ENCODE data around the gene LONP1.
"Not testable (repeated sequence)": the region's sequence is repeated elsewhere in the genome, so short reads cannot be mapped to it uniquely, and the experiment has no call there.

Gene LONP1

DNA sequence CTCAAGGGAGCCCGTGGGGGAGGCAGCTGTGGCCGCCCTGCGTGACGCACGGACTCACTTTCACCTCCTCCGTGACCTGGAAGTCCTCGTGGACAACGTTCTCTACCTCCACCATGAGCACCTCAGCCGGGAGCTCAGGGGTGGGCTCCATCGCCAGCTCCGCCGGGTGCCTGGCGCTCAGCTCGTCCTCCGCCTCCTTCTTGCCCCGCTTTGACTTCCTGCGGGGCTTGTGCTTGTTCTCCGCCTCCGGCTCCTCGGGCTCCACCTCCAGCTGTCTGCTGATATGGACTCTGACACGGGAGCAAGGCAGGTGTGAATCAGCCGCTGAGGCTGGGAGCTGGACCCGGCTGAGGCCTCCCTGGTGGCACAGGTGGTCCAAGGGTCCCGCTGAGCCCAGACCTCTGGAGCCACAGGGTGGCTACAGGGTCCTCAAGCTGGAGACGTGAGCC is 8.2 kb downstream of the LONP1 start:
- no peak for DNase-seq (ENCODE audit: low read depth, low spot score)

DNA sequence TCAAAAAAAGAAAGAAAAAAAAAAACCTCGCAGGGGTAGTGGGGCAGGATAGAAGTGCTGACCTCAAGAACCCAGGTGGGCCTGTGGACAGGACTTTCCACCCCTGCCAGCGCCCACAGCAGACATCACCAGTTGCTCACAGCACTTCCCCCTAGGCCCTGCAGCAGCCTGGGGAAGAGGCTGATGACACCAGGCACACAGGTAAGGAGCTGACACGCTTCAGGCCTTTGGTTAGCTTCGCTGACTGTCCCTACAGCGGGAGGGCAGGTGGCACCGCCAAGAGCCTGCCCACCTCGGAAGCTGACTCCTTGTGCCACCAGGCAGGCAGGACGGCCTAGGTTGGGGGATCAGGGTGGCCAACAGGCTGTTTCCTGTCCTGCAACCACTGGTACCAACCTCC is 8.9 kb downstream of the LONP1 start:
- DNase-seq (ENCODE audit: low read depth, low spot score), result no peak

GRCh38 chr19:5707576-5708575 is 12.1 kb downstream of the LONP1 start:
- no peak for DNase-seq (ENCODE audit: low read depth, low spot score)

DNA sequence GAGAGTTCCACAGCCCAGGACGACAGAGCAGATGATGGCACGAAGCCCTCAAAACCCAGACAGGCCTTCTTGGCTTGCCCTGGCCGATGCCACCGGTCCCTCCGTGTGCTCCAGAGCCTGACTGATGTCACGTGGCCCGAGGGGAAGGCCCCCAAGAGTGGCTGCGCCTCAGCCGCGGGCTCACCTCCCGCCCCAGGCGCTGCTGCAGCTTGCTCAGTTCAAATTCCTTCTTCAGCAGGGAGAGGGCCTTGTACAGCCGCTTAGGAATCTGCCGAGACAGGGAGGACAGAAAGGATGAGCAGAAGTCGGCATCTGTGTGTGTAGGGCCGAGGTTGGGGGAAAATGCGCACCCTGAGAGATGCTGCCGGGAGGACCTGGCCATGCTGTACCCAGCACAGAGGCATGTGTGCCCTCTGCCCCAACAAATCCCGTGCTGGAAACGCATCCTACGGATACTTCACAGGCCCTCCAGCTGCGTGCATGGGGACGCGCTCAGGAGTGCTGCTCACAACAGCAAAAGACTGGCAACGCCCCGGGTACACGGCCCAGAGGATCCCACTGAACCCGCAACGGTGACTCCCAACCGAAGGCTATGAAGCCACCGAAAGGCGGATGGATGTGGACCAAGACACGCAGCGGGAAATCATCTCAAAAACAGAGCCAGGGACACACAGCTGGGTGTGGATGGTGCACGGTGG is 12.9 kb downstream of the LONP1 start:
- DNase-seq (ENCODE audit: low read depth, low spot score), result no peak

- DNase-seq (ENCODE audit: low read depth, low spot score), result no peak
Measured at GRCh38 chr19:5705552-5705951, 14.4 kb downstream of the LONP1 start.

DNA sequence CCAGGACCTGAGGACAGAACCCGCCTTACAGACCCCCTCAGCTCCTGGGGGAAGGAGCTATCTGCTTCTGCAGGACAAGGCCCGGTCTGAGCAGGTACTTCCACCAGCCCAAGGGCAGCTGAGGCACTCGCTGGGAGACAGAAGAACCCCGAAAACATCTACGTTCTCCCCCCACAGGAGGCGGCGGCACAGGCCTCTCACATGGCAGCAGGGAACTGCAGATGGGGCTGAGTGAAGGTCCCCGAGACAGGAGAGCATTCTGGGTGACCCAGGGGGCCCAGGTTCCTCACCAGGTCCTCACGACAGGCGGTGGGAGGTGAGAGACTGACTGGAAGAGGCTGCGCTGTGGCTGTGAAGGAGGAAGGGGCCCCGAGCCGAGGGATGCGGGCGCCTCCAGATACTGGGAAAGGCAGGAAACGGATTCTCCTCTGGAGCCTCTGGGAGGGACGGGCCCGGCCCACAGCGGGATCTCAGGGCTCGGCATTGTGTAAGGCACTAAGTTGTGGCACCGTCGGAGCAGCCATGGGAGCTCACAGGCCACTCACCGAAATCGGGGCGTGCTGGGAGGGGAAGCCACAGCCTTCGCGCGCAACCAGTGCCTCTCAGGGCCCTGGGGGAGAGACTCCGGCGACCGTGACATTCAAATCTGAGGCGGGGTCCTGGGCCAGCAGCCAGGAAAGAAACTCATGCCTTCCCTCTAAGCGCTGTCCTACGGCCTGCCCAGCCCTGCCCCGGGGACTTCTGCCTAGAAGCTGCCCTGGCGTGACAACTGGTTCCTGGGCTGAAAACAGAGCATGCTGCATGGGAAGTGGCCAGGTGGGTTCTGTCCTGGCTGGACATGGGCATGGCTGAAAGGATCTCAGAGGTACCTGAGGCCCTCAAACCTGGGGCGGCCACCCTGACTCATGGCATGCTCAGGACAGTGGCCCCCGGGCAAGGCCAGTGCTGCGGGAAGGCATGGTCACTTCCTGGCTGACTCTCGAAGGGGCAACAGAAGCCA is 15.8 kb downstream of the LONP1 start:
- no peak for DNase-seq (ENCODE audit: low read depth, low spot score)

DNA sequence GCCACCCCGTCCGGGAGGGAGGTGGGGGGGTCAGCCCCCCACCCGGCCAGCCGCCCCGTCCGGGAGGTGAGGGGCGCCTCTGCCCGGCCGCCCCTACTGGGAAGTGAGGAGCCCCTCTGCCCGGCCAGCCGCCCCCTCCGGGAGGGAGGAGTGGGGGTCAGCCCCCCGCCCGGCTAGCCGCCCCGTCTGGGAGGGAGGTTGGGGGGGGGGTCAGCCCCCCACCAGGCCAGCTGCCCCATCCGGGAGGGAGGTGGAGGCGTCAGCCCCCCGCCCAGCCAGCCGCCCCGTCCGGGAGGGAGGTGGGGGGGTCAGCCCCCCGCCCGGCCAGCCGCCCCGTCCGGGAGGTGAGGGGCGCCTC is 17.9 kb downstream of the LONP1 start:
- DNase-seq (ENCODE audit: low read depth, low spot score), result not testable (repeated sequence)

DNA sequence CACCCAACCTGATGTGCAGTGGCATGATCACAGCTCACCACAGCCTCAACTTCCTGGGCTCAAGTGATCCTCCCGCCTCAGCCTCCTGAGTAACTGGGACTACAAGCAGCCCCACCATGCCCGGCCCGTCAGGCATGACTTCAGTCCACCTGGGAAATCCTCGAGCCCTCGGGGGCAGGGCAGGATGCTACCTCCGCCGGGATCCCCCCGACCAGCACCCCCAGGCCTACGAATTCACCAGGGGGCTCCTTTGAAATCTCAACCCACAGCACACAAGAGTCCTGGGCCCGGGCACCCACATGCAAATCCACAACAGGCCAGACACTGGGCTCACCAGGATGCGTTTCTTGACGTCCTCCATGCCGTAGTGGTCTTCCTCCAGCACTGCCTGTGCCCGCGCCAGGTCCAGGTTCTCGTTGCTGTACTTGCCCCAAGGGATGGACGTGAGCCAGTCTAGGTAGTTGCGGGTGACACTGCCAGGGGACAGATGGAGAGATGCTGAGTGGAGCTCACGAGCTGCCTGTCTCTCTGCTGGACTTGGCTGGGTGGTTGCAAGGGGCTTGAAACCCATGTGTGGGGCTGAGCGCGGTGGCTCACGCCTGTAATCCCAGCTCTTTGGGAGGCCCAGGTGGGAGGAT is 19.4 kb downstream of the LONP1 start:
- no peak for DNase-seq (ENCODE audit: low read depth, low spot score)

GRCh38 chr19:5698635-5699422 is 21.1 kb downstream of the LONP1 start:
- no peak for DNase-seq (ENCODE audit: low read depth, low spot score)

GRCh38 chr19:5697890-5698634 is 21.9 kb downstream of the LONP1 start:
- no peak for DNase-seq (ENCODE audit: low read depth, low spot score)

GRCh38 chr19:5697022-5697889 is 22.7 kb downstream of the LONP1 start:
- no peak for DNase-seq (ENCODE audit: low read depth, low spot score)

- DNase-seq (ENCODE audit: low read depth, low spot score), result no peak
Measured at GRCh38 chr19:5696196-5697021, 23.5 kb downstream of the LONP1 start.

GRCh38 chr19:5695649-5696195 is 24.2 kb downstream of the LONP1 start:
- DNase-seq (ENCODE audit: low read depth, low spot score), result no peak

DNA sequence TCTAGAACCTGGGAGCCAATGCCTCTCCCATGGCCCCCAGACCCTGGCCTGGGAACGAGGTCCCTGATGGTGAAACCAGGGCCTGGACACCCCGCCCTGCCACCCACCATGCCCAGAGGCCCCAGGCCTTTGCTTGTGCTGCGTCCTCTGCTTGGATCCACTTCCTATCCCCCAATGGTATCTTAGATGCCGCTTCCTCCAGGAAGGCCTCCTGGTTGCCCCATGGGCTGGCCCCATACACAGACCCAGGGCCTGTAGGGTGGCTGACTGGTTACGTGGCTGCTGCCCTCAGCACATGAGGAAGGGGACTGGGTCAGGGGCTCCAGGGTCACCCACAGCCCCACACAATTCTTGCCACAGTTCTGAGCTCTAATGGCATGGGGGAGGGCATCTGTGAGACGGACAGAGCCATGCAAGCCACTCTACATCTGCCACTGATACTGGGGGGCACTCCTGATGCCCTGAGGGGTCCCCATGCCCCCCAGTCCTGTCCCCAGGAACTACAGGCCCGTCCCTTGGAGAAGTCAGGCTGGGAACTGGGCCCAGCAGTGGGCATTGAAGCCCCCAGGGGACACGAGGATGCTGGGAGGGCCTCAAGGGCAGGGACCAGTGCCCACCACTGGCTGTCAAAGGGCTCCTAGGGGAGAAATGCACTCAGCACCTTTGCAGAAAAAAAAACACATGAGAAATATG is 24.8 kb downstream of the LONP1 start:
- DNase-seq (ENCODE audit: low read depth, low spot score), result no peak

DNA sequence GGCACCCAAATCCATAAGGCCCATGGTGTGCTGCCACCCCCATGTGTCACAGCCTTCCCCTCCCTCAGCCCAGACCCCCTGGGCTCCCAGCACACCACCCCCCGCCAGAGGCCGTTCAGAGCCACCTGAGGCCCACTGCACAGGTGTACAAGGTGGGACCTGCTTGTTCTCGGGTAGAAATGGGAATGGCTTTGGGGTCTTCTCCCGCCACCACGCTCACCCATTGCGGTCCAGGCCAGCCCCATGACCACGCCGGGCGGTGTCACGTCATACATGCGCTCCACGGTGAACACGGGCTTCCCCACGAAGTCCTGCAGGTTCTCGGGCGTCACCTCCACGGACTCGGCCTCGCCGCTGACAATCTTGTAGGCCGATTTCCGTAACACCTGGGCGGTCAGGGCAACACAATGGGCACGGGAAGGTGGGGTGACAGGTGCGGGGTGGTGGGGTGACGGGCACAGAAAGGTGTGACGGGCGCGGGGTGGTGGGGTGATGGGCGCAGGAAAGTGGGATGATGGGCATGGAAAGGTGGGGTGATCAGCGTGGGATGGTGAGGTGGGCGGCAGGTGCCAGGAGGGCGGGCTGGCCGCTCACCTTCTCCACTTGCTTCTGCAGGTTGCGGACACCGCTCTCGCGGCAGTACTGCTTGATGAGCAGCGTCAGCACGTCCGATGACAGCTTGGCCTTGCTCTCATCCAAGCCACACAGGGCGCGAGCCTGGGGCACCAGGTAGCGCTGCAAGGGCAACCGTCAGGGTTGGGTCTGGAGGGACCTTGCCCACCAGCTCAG is 25.6 kb downstream of the LONP1 start:
- no peak for DNase-seq (ENCODE audit: low read depth, low spot score)
